ENCODE measurements around the gene CD6.

CD6 gene, protein sequence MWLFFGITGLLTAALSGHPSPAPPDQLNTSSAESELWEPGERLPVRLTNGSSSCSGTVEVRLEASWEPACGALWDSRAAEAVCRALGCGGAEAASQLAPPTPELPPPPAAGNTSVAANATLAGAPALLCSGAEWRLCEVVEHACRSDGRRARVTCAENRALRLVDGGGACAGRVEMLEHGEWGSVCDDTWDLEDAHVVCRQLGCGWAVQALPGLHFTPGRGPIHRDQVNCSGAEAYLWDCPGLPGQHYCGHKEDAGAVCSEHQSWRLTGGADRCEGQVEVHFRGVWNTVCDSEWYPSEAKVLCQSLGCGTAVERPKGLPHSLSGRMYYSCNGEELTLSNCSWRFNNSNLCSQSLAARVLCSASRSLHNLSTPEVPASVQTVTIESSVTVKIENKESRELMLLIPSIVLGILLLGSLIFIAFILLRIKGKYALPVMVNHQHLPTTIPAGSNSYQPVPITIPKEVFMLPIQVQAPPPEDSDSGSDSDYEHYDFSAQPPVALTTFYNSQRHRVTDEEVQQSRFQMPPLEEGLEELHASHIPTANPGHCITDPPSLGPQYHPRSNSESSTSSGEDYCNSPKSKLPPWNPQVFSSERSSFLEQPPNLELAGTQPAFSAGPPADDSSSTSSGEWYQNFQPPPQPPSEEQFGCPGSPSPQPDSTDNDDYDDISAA

DNA sequence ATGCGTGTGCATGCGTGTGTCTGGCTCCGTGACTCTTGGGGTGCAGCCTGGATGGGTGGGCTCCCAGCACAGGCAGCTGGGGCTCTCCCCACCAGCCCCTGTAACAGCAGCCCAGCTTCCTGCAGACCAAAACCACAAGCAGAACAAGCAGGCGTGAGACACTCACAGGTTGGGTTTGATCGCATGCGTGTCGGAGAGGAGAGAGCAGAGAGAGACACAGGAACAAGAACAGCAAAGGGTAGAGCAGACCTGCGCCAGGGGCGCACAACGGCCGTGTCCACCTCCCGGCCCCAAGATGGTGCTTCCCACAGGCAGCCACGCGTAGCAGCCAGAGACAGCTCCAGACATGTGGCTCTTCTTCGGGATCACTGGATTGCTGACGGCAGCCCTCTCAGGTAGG, at the start of gene CD6:
Gene CD6 (plus strand): TSS at position 161 of the 400 bp plus-strand sequence. CDS start 186 bp downstream, at position 347.
- DNase-seq (ENCODE audit: low read depth in 2 of 2) = no peak

DNA sequence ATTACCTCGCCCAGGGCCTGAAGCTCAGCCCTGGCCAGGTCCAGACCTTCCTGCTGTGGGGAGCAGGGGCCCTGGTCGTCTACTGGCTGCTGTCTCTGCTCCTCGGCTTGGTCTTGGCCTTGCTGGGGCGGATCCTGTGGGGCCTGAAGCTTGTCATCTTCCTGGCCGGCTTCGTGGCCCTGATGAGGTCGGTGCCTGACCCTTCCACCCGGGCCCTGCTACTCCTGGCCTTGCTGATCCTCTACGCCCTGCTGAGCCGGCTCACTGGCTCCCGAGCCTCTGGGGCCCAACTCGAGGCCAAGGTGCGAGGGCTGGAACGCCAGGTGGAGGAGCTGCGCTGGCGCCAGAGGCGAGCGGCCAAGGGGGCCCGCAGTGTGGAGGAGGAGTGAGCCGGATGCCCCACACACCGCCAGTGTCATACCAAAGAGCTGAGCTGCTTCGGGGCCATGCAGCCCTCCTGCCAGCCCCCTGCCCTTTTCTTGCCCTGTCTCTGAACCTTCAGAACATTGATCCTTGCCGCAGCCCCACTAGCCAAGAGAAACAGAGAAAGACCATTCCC, 49.6 kb upstream of the CD6 start:
- no peak for DNase-seq (ENCODE audit: low read depth in 2 of 2)

DNA sequence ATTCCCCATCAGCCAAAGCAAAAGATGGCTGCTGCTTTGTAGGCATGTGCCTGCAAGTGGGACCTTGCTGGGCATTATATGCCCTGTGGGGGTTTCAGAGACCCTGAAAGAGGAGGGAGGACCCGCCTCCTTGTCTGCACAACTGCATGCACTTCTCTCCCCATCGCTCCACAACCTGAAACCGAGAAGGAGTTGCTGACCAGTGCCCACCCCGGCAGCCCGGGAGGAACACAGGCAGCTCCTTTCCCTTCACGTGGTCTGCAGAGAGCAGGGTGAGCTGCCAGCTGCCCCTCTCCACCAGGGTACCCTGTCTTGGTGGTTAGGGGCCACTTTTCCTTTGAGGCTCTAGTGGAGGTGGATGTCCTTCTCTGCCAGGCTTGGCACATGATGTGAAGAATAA, 48.6 kb upstream of the CD6 start:
- no peak for DNase-seq (ENCODE audit: low read depth in 2 of 2)

DNA sequence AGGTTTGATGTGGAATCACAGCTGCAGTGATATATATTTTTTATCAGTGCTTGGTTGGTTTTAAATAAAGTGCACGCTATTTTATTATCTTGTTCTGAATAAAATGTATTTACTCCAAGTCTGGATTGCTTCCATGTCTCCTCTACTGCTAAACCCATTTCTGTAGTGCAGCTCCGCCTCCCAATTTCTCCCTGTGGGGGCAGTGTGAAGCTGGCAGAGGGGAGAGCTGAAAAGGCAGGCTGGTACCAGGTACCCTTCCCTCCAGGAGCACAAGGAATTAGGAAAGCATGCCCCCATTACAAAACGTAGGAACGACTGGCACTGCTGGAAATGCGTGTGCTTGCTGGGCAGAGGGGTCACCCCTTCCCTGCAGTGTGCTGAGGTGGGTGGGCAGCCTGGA, 48.2 kb upstream of the CD6 start:
- no peak for DNase-seq (ENCODE audit: low read depth in 2 of 2)

DNA sequence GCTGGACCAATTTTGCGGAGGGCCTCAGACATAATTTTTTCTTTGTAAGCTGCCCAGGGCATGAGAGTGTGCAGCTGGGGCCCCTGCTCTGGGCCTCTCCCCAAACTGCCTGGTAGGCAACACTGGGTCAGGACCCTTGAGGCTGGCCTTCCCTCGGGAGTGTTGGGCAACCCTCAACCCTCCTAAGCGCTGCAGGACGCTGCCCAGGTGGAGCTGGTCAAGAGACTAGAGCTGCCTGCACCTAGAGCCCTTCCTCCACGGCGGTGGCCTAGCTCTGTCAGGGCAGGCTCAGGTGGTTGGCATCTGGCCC, 47.7 kb upstream of the CD6 start:
- no peak for DNase-seq (ENCODE audit: low read depth in 2 of 2)

DNA sequence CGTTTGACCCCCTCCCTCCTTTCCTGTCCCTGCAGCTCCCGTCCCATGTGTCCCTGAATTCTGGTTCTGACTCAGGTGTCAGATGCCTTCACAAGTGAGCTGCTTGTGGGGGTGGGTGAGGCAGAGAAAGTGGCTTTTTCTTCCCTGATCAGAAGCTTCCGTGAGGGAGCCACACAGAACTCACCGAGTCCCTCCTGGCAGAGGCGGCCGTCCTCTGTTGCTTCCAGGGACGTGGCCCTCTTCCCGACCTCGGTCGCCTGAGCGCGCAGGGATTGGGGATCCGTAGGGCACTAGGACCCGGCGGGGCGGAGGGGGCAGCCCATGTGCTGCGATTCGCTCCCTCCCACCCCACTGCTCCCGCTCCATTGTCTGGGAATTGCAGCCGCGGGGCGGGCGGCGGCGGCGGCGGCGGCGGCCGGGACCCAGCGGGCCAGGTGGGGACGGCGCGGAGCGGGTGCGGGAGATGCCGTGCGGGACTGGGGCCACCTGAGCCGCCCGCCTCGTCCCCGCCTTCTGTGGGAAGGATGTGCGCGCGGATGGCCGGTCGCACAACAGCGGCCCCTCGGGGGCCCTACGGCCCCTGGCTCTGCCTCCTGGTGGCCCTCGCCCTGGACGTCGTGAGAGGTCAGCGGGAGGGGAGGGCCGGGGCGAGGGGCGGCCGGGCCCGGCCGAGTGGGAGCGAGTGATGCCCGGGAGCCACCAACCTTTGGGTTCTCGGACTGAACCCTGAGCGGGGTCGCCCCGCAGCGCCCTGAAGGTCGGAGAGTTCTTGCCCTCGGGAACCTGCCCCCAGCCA, 47.2 kb upstream of the CD6 start, which contains the start of gene TMEM132A:
Gene TMEM132A (plus strand): TSS at position 351 of the 796 bp plus-strand sequence. CDS start 174 bp downstream, at position 525.
- DNase-seq (ENCODE audit: low read depth in 2 of 2) = no peak

GRCh38 chr11:60924906-60925853, 46.3 kb upstream of the CD6 start:
- DNase-seq (ENCODE audit: low read depth in 2 of 2) = no peak

DNA sequence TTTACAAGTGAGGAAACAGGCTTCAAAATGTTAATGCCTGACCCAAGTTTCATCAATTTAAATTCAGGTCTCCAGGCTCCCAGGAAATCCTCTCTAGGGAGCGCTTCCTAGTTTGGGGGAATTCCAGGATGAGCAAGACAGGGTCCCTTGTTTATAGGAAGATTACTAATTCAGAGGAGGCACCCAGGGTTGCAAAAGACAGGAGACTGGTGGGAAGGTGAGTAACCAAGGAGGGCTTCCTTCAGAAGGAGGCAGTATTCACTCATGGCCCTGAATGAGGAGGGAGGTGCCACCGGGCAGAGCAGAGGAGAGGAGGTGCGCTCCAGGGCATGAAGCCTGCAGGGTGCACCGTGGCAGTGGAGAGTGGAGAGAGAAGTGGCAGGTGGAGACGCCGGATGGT, 45.6 kb upstream of the CD6 start:
- DNase-seq (ENCODE audit: low read depth in 2 of 2) = no peak

- no peak for DNase-seq (ENCODE audit: low read depth in 2 of 2)
These were observed 45.0 kb upstream of the CD6 start for GRCh38 chr11:60926500-60926899.

- DNase-seq (ENCODE audit: low read depth in 2 of 2) = no peak
These were observed 44.4 kb upstream of the CD6 start for GRCh38 chr11:60927061-60927592.

- DNase-seq (ENCODE audit: low read depth in 2 of 2) = no peak
These were observed 43.9 kb upstream of the CD6 start for GRCh38 chr11:60927600-60927999.

GRCh38 chr11:60928563-60929001, 42.9 kb upstream of the CD6 start:
- DNase-seq (ENCODE audit: low read depth in 2 of 2) = no peak

GRCh38 chr11:60929764-60930163, 41.7 kb upstream of the CD6 start:
- DNase-seq (ENCODE audit: low read depth in 2 of 2) = no peak

DNA sequence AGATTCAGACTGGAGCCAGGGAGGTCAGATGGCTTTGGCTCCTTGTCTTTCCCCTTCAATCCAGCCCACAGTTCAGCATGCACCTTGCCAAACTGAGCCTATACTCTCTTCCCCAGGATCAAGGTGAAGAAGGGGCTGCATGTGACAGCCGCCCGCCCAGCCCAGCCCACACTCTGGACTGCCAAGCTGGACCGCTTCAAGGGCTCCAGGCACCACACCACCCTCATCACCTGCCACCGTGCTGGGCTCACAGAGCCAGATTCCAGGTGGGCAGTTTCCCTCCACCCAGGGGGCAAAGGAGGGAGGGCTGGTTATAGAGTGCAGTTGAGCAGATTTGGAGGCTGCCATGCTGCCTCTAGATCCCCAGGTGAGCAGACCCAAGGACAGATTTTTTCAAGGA, 41.1 kb upstream of the CD6 start:
- no peak for DNase-seq (ENCODE audit: low read depth in 2 of 2)

- no peak for DNase-seq (ENCODE audit: low read depth in 2 of 2)
These were observed 39.6 kb upstream of the CD6 start for GRCh38 chr11:60931917-60932316.

DNA sequence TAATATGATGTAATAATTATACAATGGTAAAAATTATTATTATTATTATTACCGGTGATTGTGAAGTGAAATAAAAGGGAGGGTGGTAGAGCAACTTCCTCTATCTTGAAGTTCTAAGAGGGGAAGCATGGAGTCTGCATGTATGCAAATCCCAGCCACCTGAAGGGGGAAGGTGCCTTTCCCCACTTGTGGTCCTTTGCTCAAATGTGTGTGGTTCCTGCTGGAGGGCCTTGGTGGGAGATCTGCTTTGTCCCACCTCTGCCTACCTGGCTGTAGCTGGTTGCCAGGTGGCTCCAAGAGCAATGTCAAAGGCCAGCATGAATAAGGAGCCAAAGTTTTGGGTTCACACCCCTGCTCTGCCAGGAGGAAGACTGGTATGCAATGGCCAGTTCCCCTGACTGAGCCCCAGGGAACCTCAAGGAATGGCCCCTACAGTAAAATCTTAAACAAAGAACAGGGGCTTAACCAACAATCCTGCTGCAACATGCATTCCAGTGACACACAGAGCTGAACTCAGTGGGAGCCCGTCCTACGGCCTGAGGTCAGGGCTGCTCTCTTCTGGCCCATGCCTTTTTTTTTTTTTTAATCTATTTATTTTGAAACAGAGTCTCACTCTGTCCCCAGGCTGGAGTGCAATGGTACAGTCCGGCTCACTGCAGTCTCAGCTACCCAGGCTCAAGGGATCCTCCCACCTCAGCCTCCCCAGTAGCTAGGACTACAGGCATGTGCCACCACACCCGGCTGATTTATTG, 38.7 kb upstream of the CD6 start:
- DNase-seq (ENCODE audit: low read depth in 2 of 2) = no peak

- no peak for DNase-seq (ENCODE audit: low read depth in 2 of 2)
These were observed 37.9 kb upstream of the CD6 start for GRCh38 chr11:60933416-60934123.

- DNase-seq (ENCODE audit: low read depth in 2 of 2) = no peak
These were observed 37.2 kb upstream of the CD6 start for GRCh38 chr11:60934124-60934789.

Measured in stimulated activated CD8-positive, alpha-beta memory T cell treated with anti-CD3 and anti-CD28 coated beads, Interleukin-2, amount 100 ng/mL, for 48 hours (primary cell).